GM10266 (cell line): Measurements from ENCODE around the gene UBE2R2.
A peak's percentile ranks its signal among the peaks of the same experiment; 100 is the strongest.
"Not testable (repeated sequence)": the region's sequence is repeated elsewhere in the genome, so short reads cannot be mapped to it uniquely, and the experiment has no call there.

ENCODE experiments used
- DNase-seq: peaks from one replicate; pipeline ENCODE4 v3.0.0; 2012; ENCODE audit errors: extremely low spot score
- TF ChIP-seq, protein P1 (sequence below): IDR thresholded peaks from 2 replicates; pipeline ENCODE4 v1.5.1; 2012; ENCODE audit warnings: mild to moderate bottlenecking, low read depth; ENCODE audit not compliant: control insufficient read depth, insufficient read depth; ENCODE audit errors: missing control alignments

UBE2R2 gene

GRCh38 chr9:33820231-33820745, 3.3 kb downstream of the UBE2R2 start:
- DNase-seq, result no peak
- TF ChIP-seq, protein P1, sequence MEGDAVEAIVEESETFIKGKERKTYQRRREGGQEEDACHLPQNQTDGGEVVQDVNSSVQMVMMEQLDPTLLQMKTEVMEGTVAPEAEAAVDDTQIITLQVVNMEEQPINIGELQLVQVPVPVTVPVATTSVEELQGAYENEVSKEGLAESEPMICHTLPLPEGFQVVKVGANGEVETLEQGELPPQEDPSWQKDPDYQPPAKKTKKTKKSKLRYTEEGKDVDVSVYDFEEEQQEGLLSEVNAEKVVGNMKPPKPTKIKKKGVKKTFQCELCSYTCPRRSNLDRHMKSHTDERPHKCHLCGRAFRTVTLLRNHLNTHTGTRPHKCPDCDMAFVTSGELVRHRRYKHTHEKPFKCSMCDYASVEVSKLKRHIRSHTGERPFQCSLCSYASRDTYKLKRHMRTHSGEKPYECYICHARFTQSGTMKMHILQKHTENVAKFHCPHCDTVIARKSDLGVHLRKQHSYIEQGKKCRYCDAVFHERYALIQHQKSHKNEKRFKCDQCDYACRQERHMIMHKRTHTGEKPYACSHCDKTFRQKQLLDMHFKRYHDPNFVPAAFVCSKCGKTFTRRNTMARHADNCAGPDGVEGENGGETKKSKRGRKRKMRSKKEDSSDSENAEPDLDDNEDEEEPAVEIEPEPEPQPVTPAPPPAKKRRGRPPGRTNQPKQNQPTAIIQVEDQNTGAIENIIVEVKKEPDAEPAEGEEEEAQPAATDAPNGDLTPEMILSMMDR, result no peak

DNA sequence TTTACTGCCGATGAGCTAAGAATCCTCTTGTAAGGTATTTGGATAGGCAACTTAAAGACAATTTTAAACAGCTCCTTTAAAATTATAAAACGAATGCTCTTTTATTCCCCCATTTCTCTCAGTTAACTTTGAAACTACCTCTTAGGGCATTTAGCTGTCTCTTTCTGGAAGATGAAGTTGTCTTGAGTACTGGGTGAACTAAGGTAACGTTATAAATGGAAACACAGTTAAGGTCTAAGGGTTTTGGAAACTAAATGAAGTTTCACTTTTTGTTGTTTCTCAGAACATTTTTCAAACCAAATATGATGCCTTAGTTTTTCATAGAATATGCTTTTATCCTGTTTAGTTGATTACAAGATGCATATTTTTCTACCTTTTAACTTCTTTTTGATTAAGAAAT, 6.8 kb downstream of the UBE2R2 start:
- TF ChIP-seq, protein P1, result no peak

GRCh38 chr9:33827285-33827684, 10.3 kb downstream of the UBE2R2 start:
- not testable (repeated sequence) for DNase-seq

More for the DNA sequence above, 6.8 kb downstream of the UBE2R2 start:
- DNase-seq, result peak; percentile 31

DNA sequence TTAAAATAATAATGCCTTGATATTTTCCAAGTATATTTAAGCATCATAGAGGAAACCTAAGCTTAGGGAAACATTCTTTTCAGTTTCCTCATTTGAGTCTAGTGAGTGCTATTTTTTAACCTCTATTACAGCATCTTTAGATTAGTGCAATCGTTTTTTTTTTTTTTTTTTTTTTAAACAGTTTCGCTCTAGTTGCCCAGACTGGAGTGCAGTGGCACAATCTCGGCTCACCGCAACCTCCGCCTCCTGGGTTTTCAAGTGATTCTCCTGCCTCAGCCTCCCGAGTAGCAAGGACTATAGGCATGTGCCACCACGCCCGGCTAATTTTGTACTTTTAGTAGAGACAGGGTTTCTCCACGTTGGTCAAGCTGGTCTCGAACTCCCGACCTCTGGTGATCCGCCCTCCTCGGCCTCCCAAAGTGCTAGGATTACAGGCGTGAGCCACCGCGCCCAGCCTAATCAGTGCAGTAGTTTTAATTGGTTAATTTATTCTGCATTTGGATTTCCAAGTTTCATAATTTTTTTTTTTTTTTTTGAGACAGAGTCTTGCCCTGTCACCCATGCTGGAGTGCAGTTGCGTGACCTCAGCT, 12.8 kb downstream of the UBE2R2 start:
- not testable (repeated sequence) for DNase-seq

GRCh38 chr9:33835625-33836260, 18.8 kb downstream of the UBE2R2 start:
- DNase-seq, result no peak
- TF ChIP-seq, protein P1, result no peak

DNA sequence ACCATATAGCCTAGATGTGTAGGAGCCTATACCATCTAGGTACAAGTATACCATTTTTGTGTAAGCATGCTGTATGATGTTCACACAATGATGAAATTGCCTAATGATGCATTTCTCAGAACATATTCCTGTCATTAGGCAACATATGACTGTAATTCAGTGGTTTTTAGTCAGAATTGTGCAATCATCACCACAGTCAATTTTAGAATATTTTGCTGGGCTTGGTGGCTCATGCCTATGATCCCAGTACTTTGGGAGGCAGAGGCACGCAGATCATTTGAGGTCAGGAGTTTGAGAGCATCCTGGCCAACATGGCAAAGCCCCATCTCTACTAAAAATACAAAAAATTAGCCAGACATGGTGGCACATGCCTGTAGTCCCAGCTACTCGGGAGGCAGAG, 19.3 kb downstream of the UBE2R2 start:
- DNase-seq, result not testable (repeated sequence)

DNA sequence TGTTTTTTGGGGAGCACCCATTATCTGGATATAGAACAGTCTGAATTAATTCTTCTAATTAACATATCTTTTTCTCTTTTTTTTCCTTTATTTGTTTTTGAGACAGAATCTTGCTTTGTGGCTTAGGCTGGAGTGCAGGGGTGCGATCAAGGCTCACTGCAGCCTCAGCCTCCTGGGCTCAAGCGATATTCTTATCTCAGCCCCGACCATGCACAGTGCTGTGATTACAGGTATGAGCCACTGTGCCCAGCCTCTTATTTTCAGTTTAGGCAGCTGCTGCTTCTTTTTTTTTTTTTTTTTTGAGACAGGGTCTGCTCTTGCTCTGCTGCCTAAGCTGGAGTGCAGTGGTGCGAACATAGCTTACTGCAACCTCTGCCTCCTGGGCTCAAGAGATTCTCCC, 20.2 kb downstream of the UBE2R2 start:
- no peak for DNase-seq
- TF ChIP-seq, protein P1, result no peak

DNA sequence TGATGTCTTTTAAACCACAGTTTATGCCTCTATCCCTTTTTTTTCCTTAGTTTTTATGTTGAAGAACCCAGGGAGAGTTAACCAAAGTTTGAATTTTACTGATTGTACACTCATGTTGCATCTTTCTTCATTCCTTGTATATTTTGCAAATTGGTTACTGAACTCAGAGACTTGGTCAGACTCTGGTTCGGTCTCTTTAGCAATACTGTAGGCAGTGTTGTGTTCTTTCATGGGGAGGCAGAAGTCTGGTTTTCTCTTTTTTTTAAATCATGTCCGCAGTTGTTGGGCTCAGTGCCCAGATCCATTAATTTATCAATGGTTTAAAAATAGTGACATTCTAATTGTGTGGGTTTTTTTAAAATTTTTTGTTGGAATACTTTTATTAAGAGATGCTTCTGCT, 23.4 kb downstream of the UBE2R2 start:
- no peak for DNase-seq
- TF ChIP-seq, protein P1, result no peak
